H9 (cell line): ENCODE data around the gene PRPF8. TPM values are rescaled to one million over a fixed set of nuclear protein-coding genes. Genes with fewer than 3 reads are reported as not detected.

Experiments used
- DNase-seq: peaks from one replicate; pipeline ENCODE4 v3.0.0-alpha.2; 2017
- H2AFZ ChIP-seq: one replicate; pipeline ENCODE4 v1.6.1; 2013; ENCODE audit warnings: mild to moderate bottlenecking, low read length, control low read depth, moderate library complexity
- H2AK5ac ChIP-seq: 2 replicates; pipeline ENCODE4 v1.6.1; 2013; ENCODE audit warnings: low read length, control low read depth, mixed read lengths; ENCODE audit not compliant: insufficient read length
- H2BK120ac ChIP-seq: one replicate; pipeline ENCODE4 v1.6.1; 2013; ENCODE audit warnings: low read depth, mild to moderate bottlenecking, low read length, control low read depth, inconsistent platforms; ENCODE audit not compliant: poor library complexity, severe bottlenecking
- H2BK12ac ChIP-seq: 2 replicates; pipeline ENCODE4 v1.6.1; 2013; ENCODE audit warnings: low read length, control low read depth, mixed read lengths, low read depth; ENCODE audit not compliant: insufficient read length
- H2BK15ac ChIP-seq: 2 replicates; pipeline ENCODE4 v1.6.1; 2013; ENCODE audit warnings: low read depth, low read length, control low read depth
- H2BK20ac ChIP-seq: one replicate; pipeline ENCODE4 v1.6.1; 2013; ENCODE audit warnings: low read depth, mild to moderate bottlenecking, low read length, control low read depth, inconsistent platforms; ENCODE audit not compliant: poor library complexity, severe bottlenecking
- H2BK5ac ChIP-seq: 2 replicates; pipeline ENCODE4 v1.6.1; 2013; ENCODE audit warnings: low read length, control low read depth, mixed read lengths; ENCODE audit not compliant: insufficient read length
- H3K14ac ChIP-seq: 2 replicates; pipeline ENCODE4 v1.6.1; 2013; ENCODE audit warnings: low read length, control low read depth; ENCODE audit not compliant: insufficient read depth
- H3K18ac ChIP-seq: 2 replicates; pipeline ENCODE4 v1.6.1; 2013; ENCODE audit warnings: low read depth, mild to moderate bottlenecking, mixed read lengths, low read length, control low read depth; ENCODE audit not compliant: insufficient read length
- H3K23ac ChIP-seq: 2 replicates; pipeline ENCODE4 v1.6.1; 2013; ENCODE audit warnings: low read length, control low read depth, mixed read lengths, low read depth; ENCODE audit not compliant: insufficient read length
- H3K23me2 ChIP-seq: 2 replicates; pipeline ENCODE4 v1.6.1; 2013; ENCODE audit warnings: low read depth, mild to moderate bottlenecking, mixed read lengths, low read length, control low read depth; ENCODE audit not compliant: insufficient read length, poor library complexity, severe bottlenecking
- H3K27ac ChIP-seq: 2 replicates; pipeline ENCODE4 v1.5.1; 2013; ENCODE audit warnings: low read length, control low read depth, mixed read lengths, low read depth; ENCODE audit not compliant: insufficient read length
- H3K27me3 ChIP-seq: 2 replicates; pipeline ENCODE4 v1.6.1; 2013; ENCODE audit warnings: low read length, control low read depth, inconsistent platforms; ENCODE audit not compliant: insufficient read depth
- H3K4ac ChIP-seq: 2 replicates; pipeline ENCODE4 v1.6.1; 2013; ENCODE audit warnings: low read depth, mild to moderate bottlenecking, control low read depth, inconsistent platforms, low read length, moderate library complexity
- H3K4me1 ChIP-seq: 2 replicates; pipeline ENCODE4 v1.6.1; 2013; ENCODE audit warnings: low read length, control low read depth, inconsistent platforms; ENCODE audit not compliant: insufficient read depth
- H3K4me2 ChIP-seq: 2 replicates; pipeline ENCODE4 v1.6.1; 2013; ENCODE audit warnings: low read length, control low read depth, mixed read lengths; ENCODE audit not compliant: insufficient read length, insufficient read depth
- H3K56ac ChIP-seq: 2 replicates; pipeline ENCODE4 v1.6.1; 2013; ENCODE audit warnings: low read depth, mild to moderate bottlenecking, mixed read lengths, low read length, control low read depth; ENCODE audit not compliant: insufficient read length
- H3K79me1 ChIP-seq: 2 replicates; pipeline ENCODE4 v1.6.1; 2013; ENCODE audit warnings: low read depth, mild to moderate bottlenecking, moderate library complexity, low read length, control low read depth, inconsistent platforms; ENCODE audit not compliant: insufficient read depth, poor library complexity, severe bottlenecking
- H3K79me2 ChIP-seq: 2 replicates; pipeline ENCODE4 v1.6.1; 2013; ENCODE audit warnings: low read length, control low read depth, inconsistent platforms; ENCODE audit not compliant: insufficient read depth
- H3K9ac ChIP-seq: 2 replicates; pipeline ENCODE4 v1.6.1; 2013; ENCODE audit warnings: low read length, control low read depth, mixed read lengths; ENCODE audit not compliant: insufficient read length; ENCODE audit errors: extremely low read depth
- H3K9me3 ChIP-seq: one replicate; pipeline ENCODE4 v1.6.1; 2013; ENCODE audit warnings: low read depth, low read length, inconsistent platforms; ENCODE audit not compliant: control insufficient read depth
- H3T11ph ChIP-seq: one replicate; pipeline ENCODE4 v1.6.1; 2013; ENCODE audit warnings: mild to moderate bottlenecking, low read length, control low read depth, inconsistent platforms
- H4K20me1 ChIP-seq: one replicate; pipeline ENCODE4 v1.6.1; 2013; ENCODE audit not compliant: control insufficient read depth, insufficient read length, insufficient read depth
- H4K5ac ChIP-seq: 2 replicates; pipeline ENCODE4 v1.6.1; 2013; ENCODE audit warnings: low read depth, mild to moderate bottlenecking, mixed read lengths, low read length, control low read depth; ENCODE audit not compliant: insufficient read length
- H4K8ac ChIP-seq: replicated peaks from 2 replicates; pipeline ENCODE4 v1.6.1; 2013; ENCODE audit warnings: low read length, control low read depth, mixed read lengths, low read depth; ENCODE audit not compliant: insufficient read length
- H4K91ac ChIP-seq: 2 replicates; pipeline ENCODE4 v1.6.1; 2013; ENCODE audit warnings: low read depth, mild to moderate bottlenecking, moderate library complexity, mixed read lengths, low read length, control low read depth; ENCODE audit not compliant: insufficient read length
- H3K27ac Mint-ChIP-seq, 3 experiments: 2 replicates in 2 of 3; 3 replicates in 1 of 3; pipeline ENCODE4 v1.8.0; 2020 to 2021; ENCODE audit warnings: mixed read lengths in 3 of 3, mild to moderate bottlenecking in 1 of 3, moderate library complexity in 1 of 3
- H3K27me3 Mint-ChIP-seq: 2 replicates; pipeline ENCODE4 v1.8.0; 2021; ENCODE audit warnings: low read depth, mild to moderate bottlenecking, moderate library complexity, mixed read lengths
- H3K36me3 Mint-ChIP-seq, 3 experiments: 2 replicates in 2 of 3; 3 replicates in 1 of 3; pipeline ENCODE4 v1.8.0; 2020 to 2021; ENCODE audit warnings: low read depth in 3 of 3, mixed read lengths in 3 of 3; ENCODE audit not compliant: insufficient read depth in 1 of 3
- H3K4me1 Mint-ChIP-seq, 2 experiments: 2 replicates each; pipeline ENCODE4 v1.8.0; 2020; ENCODE audit warnings: mixed read lengths in 2 of 2
- H3K4me3 Mint-ChIP-seq, 2 experiments: 2 replicates in 1 of 2; 3 replicates in 1 of 2; pipeline ENCODE4 v1.8.0; 2020 to 2021; ENCODE audit warnings: mild to moderate bottlenecking in 2 of 2, mixed read lengths in 2 of 2, moderate library complexity in 1 of 2
- H3K9me3 Mint-ChIP-seq, 2 experiments: 2 replicates in 1 of 2; 3 replicates in 1 of 2; pipeline ENCODE4 v1.8.0; 2020; ENCODE audit warnings: mild to moderate bottlenecking in 2 of 2, mixed read lengths in 2 of 2, moderate library complexity in 1 of 2
- CTCF ChIP-seq: fragments of 200-600 bp; sonication (generic); conservative IDR thresholded peaks from 3 replicates; pipeline ENCODE4 v1.8.0; 2021; ENCODE audit warnings: antibody characterized with exemption, mild to moderate bottlenecking
- WGBS: extraction: QIAGEN DNeasy Blood & Tissue Kit; methylation state at CpG from one replicate; pipeline ENCODE4 v1.1.7; 2013; ENCODE audit warnings: missing lambda C conversion rate, low lambda C conversion rate, mixed read lengths; ENCODE audit not compliant: insufficient read length; ENCODE audit errors: extremely low coverage; 5-methylcytosine and 5-hydroxymethylcytosine counted together
- total RNA-seq: library from RNA; stranded (reverse); gene quantifications from 2 replicates; pipeline ENCODE4 v1.2.1, GENCODE V29; 2021

The PRPF8 gene
- total RNA-seq, 1 experiment from 2014 or later: 408 TPM

DNA sequence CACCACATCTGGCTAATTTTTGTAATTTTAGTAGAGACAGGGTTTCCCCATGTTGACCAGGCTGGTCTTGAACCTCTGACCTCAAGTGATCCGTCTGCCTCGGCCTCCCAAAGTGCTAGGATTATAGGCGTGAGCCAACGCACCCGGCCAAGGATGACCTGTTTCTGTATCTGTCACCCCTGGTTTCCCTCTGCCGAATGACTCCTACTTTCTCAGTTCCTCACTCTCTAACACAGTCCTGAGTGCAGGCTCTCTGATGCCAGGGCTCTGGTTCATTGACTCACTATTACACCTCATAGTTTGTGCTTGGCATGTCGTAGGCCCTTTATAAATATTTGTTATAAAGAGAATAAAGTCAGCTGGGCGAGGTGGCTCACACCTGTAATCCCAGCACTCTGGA, 10.7 kb upstream of the PRPF8 start:
- no peak overlapping the region for H4K8ac ChIP-seq
- H3T11ph ChIP-seq: no peak overlapping the region
- H3K4me1 Mint-ChIP-seq: no peaks in the 10 kb centered on the region
- H3K23ac ChIP-seq: no peak overlapping the region
- H3K27me3 Mint-ChIP-seq: peaks cover 2% of the 10 kb centered on the region
- no peak overlapping the region for H3K56ac ChIP-seq
- H3K9me3 ChIP-seq: no peaks in the 10 kb centered on the region
- H2BK12ac ChIP-seq: no peak overlapping the region
- H4K5ac ChIP-seq: no peak overlapping the region
- H3K9ac ChIP-seq: no peak overlapping the region
- no peak overlapping the region for H3K4me2 ChIP-seq
- no peak overlapping the region for H3K4me3 Mint-ChIP-seq
- no peaks in the 10 kb centered on the region for H3K4me1 ChIP-seq
- no peaks in the 10 kb centered on the region for H3K79me1 ChIP-seq
- H4K20me1 ChIP-seq: no peaks in the 10 kb centered on the region
- no peak overlapping the region for H3K14ac ChIP-seq
- no peaks in the 10 kb centered on the region for H3K79me2 ChIP-seq
- no peak for DNase-seq
- peaks cover 4 to 5% (median 5%) of the 10 kb centered on the region in 3 experiments; a peak in 6 of 7 replicates for H3K36me3 Mint-ChIP-seq
- H3K9me3 Mint-ChIP-seq: peaks cover 17 to 22% of the 10 kb centered on the region in 2 experiments
- H3K27ac ChIP-seq: no peak overlapping the region
- no peak overlapping the region for H2AK5ac ChIP-seq
- no peak overlapping the region for H3K18ac ChIP-seq
- H2BK5ac ChIP-seq: no peak overlapping the region
- no peak overlapping the region for H4K91ac ChIP-seq
- no peaks in the 10 kb centered on the region for H3K23me2 ChIP-seq
- H2BK15ac ChIP-seq: no peak overlapping the region
- H3K4ac ChIP-seq: no peak overlapping the region
- H3K27ac Mint-ChIP-seq: no peak overlapping the region
- no peak overlapping the region for H2BK120ac ChIP-seq
- no peak for TF ChIP-seq CTCF
- no CpG with 5 or more reads among the region's 8 CpGs for WGBS
- H3K27me3 ChIP-seq: no peaks in the 10 kb centered on the region
- H2BK20ac ChIP-seq: no peak overlapping the region
- no peak overlapping the region for H2AFZ ChIP-seq
